Superior temporal gyrus (tissue), 1 donor: ENCODE data around the gene DEK.
"Not testable (repeated sequence)": the region's sequence is repeated elsewhere in the genome, so short reads cannot be mapped to it uniquely, and the experiment has no call there.

Source experiments
- DNase-seq: peaks from one replicate; pipeline ENCODE4 v3.0.0-alpha.2; 2016; ENCODE audit errors: extremely low spot score

DEK gene

DNA sequence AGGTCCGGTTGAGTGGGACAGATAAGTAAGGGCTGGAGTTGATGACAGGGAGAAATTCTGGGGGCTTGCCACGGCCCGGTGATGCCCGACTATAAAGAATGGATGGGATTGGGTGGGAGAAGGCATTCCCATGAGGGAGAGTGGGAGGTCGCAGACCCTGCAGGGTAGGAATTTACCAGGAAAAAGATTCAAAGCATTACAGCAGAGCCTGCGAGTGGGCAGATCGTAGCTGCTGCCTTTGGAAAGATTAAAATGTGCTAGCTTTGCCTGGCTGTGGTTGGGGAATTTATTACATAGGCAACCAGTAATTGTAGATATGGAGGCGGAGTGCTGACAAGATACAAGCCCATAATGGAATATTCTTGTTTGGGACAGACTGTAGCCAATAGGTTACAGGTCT is 59.6 kb downstream of the DEK start:
- no peak for DNase-seq

DNA sequence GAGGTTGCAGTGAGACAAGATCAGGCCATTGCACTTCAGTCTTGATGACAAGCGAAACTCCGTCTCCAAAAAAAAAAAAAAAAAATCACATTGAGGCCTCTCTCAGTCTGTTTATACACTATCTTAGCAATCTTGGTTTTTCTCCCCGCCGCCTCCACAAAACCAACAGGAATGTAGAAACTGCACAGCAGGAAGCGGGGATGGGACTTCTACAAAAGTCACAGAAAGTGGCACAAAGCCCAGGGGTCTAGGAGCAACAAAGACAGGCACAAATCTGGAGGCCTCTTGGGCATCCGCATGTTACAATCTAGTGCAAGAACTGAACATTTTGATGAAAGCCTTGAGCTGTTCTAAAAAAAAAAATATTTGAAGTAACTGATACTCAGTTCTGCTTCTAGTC is 60.5 kb downstream of the DEK start:
- DNase-seq, result no peak

- DNase-seq, result no peak
Measured at GRCh38 chr6:18192026-18192425, 72.3 kb downstream of the DEK start.

DNA sequence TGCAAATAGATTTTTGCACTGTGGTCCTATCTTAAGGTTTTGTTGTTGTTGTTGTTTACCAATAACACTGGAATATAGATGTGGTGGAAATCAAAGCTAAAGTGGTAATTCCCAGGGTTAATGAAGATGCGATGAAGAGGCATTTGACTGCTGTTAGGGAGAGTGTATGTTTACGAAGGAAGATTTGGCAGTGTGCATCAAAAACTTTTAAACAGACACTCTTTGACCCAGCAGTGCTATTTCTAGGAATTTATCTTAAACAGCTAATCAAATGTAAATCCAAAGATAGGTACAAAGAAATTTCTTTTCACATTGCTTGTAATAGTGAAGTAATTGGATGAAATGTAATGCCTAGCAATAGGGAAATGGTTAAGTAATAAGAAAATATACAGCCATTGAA is 75.1 kb downstream of the DEK start:
- DNase-seq, result no peak

- no peak for DNase-seq
Measured at GRCh38 chr6:18187701-18188100, 76.6 kb downstream of the DEK start.

GRCh38 chr6:18186540-18187250 is 77.6 kb downstream of the DEK start:
- DNase-seq, result no peak

DNA sequence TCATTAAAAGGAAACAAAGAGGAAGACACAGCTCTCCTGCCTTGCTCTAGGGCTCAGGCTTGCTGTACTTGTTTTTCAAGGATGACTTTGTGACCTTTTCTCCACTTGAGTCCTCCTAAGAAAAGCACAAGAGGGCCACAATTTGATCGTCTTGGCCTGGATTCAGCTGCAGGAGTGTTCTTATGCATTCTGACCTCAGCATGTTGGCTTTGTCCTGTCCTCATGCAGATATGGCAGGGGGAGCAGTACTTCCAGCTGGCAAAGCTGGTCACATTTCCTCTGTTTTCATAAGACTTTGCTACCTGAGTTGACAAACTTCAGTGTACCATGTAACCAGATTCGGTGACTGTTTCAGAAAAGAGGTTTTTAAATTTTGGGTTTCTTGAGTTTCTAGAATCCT is 78.3 kb downstream of the DEK start:
- no peak for DNase-seq

DNA sequence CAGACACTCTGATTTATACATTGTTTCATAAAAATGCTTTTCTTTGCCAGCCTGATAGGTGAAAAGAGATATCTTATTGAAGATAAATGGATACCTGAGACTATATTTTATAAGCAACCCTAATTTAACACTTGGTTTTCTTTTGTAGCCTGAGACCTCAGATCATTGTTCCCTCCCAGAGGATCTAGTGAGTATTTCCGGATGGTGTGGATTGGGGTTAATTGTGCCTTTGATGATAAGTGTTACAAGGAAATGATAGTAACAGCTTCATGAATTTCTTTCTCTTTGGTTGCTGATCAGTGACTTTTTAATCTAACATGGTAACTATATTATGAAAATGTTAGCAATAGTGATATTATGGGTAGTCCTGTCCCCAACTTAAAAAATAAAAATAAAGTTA is 78.7 kb downstream of the DEK start:
- DNase-seq, result no peak

DNA sequence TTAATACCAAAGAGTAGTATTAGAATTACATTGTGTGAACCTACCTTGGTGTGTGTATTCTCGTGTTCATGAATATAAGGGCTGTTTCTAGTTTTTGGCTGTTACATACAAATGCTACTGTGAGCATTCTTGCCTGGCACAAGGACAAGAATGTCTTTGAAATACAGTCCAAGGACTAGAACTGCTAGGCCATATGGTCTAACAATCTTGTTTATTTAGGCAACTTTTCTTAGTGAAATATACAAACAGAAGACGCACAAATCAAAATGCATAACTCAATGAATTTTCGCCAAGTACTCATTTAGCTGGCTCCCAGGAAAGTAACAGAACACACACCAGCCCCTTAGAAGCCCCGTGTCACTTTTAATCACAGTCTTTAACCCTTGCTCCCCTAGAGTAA is 80.6 kb downstream of the DEK start:
- no peak for DNase-seq

DNA sequence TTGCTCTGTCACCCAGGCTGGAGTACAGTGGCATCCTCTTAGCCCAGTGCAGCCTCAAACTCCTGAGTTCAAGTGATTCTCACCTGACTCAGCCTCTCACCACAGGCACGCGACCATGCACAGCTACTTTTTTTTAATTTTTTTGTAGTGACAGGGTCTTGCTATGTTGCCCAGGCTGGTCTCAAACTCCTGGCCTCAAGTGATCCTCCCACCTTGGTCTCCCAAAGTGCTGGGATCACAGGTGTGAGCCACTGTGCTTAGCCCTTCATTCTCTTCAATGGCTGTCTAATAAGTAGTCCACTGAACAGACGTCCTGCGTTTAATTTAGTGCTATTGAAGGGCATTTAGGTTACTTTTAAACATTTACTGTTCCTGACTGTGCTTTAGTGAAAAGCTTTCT is 81.8 kb downstream of the DEK start:
- DNase-seq, result no peak

DNA sequence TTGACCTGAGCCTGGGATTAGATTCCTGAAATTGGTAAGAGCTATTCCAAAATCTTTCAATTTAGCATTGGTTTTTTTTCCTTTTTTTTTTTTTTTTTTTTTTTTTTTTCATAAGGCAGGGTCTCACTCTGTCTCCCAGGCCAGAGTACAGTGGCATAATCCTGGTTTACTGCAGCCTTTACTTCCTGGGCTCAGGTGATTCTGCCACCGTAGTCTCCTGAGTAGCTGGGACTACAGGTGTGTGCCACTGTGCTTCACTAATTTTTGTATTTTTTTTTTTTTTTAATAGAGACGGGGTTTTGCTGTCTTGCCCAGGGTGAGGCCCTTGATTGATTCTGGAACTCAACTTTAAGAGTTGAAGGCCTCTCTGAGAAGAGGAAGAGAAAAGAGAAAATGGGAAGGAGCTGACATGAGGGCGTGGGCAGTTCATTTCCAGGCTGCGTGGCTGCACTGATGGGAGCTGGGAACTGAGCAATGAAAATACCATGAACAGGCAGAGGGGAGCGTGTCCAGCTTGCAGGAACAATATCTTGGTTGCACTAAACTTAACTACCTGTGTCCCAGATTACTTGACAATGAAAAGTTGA is 84.5 kb downstream of the DEK start:
- no peak for DNase-seq

DNA sequence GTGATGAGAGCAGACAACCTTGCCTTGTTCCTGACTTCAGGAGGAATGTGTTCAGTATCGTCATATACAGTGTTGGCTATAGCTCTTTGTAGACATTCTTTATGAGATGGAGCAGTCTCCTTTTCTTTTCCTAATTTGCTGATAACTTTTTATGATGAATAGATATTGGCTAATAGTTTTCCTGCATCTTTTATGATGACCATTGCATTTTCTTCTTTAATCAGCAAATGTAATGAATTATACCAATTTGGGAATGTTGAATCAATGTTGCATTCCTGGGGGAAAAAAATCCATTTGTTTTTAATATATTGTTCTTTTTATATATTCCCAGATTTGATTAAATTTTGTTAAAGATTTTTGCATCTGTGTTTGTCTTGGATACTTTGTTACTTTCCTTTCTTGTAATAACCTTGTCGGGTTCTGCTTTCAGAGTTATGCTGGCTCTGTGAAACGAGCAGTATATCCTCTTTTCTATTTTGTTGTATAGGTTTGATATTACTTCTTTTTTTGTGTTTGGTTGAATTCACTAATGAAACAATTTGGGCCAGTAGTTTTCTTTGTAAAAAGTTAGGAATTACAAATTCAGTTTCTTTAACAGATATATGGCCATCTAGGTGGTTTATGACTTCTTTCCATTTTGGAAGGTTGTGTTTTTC is 85.2 kb downstream of the DEK start:
- DNase-seq, result no peak

- DNase-seq, result no peak
Measured at GRCh38 chr6:18177286-18177965, 86.9 kb downstream of the DEK start.

DNA sequence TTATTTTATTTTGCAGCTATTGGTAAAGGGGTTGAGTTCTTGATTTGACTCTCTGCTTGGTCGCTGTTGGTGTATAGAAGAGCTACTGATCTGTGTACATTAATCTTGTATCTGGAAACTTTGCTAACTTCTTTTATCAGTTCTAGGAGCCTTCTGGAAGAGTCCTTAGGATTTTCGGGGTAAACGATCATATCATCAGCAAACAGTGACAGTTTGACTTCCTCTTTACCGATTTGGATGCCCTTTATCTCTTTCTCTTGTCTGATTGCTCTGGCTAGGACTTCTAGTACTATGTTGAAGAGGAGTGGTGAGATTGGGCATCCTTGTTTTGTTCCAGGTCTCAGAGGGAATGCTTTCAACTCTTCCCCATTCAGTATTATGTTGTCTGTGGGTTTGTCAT is 88.1 kb downstream of the DEK start:
- not testable (repeated sequence) for DNase-seq
